ENCODE measurements around the gene SPIB.

GRCh38 chr19:50453243-50453642 lies 34.5 kb downstream of the SPIB start:
- TF ChIP-seq SNAI2 (CRISPR knock-in tag; IDR thresholded peaks at IDR 0.05) (no peak), RARB (CRISPR knock-in tag; IDR thresholded peaks at IDR 0.05) (no peak), TOX (CRISPR knock-in tag; IDR thresholded peaks at IDR 0.05; ENCODE audit: borderline replicate concordance) (no peak), ISL1 (CRISPR knock-in tag; IDR thresholded peaks at IDR 0.05) (no peak), ZFP30 (CRISPR knock-in tag; IDR thresholded peaks at IDR 0.05) (no peak), ZFP3 (CRISPR knock-in tag; IDR thresholded peaks at IDR 0.05) (no peak), ESRRG (CRISPR knock-in tag; IDR thresholded peaks at IDR 0.05) (no peak), ARNTL (CRISPR knock-in tag; IDR thresholded peaks at IDR 0.05; ENCODE audit: borderline replicate concordance, low read depth) (no peak), ZC3H10 (CRISPR knock-in tag; IDR thresholded peaks at IDR 0.05) (no peak), OSR1 (CRISPR knock-in tag; IDR thresholded peaks at IDR 0.05) (no peak), TCF4 (CRISPR knock-in tag; IDR thresholded peaks at IDR 0.05; ENCODE audit: borderline replicate concordance) (no peak)
- TF ChIP-seq, protein P1, sequence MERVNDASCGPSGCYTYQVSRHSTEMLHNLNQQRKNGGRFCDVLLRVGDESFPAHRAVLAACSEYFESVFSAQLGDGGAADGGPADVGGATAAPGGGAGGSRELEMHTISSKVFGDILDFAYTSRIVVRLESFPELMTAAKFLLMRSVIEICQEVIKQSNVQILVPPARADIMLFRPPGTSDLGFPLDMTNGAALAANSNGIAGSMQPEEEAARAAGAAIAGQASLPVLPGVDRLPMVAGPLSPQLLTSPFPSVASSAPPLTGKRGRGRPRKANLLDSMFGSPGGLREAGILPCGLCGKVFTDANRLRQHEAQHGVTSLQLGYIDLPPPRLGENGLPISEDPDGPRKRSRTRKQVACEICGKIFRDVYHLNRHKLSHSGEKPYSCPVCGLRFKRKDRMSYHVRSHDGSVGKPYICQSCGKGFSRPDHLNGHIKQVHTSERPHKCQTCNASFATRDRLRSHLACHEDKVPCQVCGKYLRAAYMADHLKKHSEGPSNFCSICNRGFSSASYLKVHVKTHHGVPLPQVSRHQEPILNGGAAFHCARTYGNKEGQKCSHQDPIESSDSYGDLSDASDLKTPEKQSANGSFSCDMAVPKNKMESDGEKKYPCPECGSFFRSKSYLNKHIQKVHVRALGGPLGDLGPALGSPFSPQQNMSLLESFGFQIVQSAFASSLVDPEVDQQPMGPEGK (CRISPR knock-in tag; IDR thresholded peaks at IDR 0.05; ENCODE audit: borderline replicate concordance) = no peak
